Lower leg skin (tissue), 3 donors: ENCODE measurements around the gene ITGB5.

ENCODE experiments used
- POLR2A ChIP-seq, 2 donors: fragments of 450-650 bp; IDR thresholded peaks; one replicate each; pipeline ENCODE4 v1.6.1; 2016 to 2017; ENCODE audit warnings: antibody characterized with exemption in 2 of 2, mild to moderate bottlenecking in 1 of 2, moderate library complexity in 1 of 2
- TF ChIP-seq, protein P1 (sequence below), 3 donors: fragments of 450-650 bp; IDR thresholded peaks; one replicate each; pipeline ENCODE4 v1.5.1; 2016; ENCODE audit warnings: antibody characterized with exemption in 3 of 3, mild to moderate bottlenecking in 3 of 3, moderate library complexity in 2 of 3

- TF ChIP-seq POLR2A (IDR thresholded peaks at IDR 0.05): no peak
- TF ChIP-seq, protein P1, sequence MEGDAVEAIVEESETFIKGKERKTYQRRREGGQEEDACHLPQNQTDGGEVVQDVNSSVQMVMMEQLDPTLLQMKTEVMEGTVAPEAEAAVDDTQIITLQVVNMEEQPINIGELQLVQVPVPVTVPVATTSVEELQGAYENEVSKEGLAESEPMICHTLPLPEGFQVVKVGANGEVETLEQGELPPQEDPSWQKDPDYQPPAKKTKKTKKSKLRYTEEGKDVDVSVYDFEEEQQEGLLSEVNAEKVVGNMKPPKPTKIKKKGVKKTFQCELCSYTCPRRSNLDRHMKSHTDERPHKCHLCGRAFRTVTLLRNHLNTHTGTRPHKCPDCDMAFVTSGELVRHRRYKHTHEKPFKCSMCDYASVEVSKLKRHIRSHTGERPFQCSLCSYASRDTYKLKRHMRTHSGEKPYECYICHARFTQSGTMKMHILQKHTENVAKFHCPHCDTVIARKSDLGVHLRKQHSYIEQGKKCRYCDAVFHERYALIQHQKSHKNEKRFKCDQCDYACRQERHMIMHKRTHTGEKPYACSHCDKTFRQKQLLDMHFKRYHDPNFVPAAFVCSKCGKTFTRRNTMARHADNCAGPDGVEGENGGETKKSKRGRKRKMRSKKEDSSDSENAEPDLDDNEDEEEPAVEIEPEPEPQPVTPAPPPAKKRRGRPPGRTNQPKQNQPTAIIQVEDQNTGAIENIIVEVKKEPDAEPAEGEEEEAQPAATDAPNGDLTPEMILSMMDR (IDR thresholded peaks at IDR 0.05): no peak
These were observed 54.1 kb downstream of the ITGB5 start for GRCh38 chr3:124832782-124833709.
